ENCODE results near the gene COX11.
A peak's percentile ranks its signal among the peaks of the same experiment; 100 is the strongest.

Gene COX11

DNA sequence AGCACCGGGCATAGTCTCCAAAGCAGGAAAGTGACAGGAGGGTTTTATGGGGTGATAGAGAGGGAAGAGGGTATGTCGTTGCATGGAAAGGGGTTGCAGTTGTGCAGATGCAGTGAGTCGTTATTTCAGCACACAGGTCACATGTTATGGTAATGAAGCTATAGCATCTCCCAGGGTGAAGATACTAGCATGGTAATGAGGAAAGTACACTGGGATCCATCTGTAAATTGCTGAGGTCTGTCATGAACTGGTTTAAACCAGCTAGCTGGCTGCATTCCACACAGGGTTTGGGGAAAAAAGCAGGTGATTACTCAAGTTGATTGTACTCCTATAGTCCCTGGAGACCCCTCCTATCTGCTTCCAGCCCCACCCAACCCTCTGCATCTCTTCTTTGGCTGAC lies 11.7 kb downstream of the COX11 start:
- DNase-seq, result no peak

DNA sequence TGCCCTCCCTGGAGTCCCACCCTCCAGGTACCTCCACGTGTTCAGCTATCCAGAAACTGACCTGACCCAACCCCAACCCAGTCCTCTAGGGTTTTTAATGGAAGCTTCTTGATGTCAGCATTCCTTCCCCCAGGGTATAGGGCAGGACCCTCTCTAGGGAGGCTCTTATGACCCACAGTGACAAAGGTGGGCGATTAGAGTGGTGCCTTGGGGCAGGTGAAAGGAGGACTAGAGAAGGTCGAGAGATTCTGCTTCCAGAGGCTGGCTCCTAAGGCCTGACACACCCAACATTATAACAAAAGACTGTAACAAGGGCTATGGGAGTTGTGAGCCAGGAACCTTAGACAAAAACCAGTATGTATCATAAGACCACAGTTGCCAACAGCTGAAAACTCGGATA lies 17.2 kb downstream of the COX11 start:
- no peak for DNase-seq

DNA sequence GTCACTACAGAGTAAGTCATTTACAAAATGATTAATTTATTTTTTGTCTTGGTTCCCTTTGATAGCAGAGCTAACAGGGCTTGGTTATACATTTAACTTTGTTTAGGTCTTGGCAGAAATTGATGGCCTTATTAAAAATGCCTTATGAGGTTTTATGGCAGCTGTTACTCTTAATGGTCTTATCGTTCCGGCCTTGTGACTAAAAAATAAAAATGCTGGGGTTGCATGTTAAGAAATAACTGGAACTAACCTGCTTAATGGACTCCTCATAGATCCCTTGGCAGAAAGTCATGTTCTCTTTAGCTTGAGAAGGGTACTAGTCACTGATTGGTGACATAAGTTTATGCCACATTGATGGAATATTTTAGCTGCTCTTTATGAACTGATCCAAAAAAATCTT lies 18.3 kb downstream of the COX11 start:
- no peak for DNase-seq

DNA sequence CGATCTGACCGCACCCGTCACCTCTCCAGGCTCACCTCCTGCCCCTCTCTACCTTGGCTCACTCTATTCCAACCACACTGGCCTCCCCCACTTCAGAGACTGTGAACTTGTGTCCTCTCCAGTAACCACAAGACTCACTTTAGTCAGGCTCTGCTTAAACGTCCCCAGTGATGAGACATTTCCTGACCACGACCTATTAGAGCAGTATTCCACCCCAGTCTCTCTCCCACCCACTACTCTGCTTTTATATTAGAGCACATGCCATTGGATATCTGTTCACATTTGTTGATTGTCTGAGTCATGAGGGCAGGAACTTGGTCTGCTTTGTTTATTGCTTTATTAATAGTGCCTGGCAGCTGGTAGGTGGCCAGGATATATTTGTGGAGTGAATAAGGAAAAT lies 20.1 kb downstream of the COX11 start:
- peak; percentile 40 for DNase-seq

DNA sequence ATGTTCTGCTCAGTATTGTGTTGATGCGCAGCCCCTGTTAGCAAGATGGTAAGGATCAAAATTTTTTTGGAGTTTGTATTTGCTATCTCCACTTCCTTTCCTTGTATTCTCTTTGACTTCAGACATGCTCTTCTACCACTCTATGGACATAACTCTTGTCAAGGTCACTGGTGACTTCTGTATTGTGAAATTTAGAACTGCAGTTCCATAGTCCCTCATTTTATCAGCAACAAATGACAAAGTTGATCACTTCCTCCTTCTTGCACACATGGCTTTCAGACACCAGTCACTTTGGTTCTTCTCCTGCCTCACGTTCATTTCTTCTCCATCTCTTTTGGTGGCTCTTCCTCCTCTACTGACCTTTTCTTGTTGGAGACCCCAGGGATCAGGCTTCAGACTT lies 21.1 kb downstream of the COX11 start:
- DNase-seq, result peak; percentile 71

DNA sequence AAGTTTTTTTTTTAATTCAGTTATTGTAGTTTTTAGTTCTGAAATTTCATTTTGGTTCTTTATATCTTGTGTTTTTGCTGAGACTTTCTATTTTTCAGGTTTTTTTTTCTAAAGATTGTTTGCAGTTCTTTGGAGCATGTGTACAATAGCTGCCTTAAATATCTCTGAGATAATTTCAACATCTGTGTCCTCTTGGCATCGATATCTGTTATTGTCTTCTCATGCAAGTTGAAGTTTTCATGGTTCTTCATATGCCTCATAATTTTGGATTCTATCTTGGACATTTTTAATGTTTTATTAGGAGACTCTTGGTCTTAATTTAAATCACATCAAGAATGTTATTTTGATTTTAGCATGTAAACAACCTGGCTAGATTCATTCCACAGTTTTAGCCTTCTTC lies 22.8 kb downstream of the COX11 start:
- peak; percentile 21 for DNase-seq

DNA sequence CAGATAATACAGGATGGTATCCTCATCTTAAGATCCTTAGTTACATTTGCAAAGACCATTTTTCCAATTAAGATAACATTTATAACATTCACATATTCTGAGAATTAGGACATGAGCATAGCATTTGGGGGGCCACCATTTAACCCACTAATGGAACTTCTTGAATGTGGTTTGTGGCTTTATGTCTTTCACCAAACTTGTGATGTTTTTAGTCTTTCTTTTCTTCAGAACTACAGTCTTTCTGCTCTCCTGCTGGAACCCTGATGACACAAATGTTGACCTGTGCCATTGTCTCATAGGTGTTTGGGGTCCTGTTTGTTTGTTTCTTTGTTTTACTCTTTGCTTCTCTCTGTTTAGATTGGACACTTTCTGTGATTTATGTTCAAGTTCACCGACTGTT lies 23.2 kb downstream of the COX11 start:
- peak; percentile 42 for DNase-seq

DNA sequence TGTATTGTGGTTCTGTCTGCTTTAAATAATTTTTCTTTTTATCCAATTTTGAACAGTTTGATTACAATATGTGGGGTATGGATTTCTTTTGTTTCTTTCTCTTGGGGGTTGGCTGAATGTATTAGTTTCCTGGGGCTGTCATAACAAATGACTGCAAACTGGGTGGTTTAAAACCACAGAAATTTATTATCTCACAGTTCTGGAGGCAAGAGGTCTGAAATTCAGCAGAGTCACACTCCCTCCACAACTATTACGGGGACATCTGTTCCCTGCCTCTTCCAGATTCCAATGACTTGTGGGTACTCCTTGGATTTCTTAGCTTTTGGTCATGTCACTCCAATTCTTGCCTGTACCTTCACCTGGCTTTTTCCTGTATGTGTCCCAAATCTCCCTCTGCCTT lies 23.7 kb downstream of the COX11 start:
- DNase-seq, result peak; percentile 80

DNA sequence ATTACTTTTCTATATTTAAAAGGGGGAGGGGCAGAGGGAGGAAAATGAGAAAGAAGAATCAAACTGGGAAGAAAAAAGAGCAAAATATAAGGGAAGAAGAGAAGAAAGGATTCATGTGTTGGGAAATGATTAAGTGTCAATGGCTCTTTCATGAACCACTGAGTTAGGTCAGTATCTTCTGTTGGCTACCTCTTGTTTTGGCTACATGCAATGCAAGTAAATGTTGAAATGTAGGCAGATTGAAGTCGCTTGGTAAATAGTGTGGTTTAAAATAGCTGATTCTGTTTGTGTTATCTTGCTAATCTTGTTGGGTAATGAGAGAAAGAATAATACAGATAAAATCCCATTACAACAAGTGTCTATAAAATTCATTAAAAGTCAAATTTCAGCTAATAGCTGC lies 27.2 kb downstream of the COX11 start:
- DNase-seq, result no peak

DNA sequence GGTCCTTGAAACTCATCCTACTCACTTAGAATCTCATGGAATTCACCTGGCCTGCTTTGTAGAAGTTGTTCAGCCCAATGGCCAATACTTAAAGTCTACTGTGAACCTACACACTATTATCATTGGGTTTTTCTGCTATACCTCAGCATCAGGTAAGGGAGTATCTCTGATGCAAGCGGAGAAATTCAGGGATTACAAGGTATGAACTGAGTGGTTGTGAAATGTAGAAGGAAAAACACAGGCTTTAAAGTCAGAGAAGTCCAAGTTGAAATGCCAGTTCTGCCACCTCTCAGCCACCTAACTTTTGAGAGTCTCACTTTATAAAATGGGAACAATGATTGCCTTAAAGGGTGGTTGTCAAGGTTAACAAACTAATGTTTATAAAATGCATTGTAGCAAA lies 31.0 kb downstream of the COX11 start:
- DNase-seq, result no peak

DNA sequence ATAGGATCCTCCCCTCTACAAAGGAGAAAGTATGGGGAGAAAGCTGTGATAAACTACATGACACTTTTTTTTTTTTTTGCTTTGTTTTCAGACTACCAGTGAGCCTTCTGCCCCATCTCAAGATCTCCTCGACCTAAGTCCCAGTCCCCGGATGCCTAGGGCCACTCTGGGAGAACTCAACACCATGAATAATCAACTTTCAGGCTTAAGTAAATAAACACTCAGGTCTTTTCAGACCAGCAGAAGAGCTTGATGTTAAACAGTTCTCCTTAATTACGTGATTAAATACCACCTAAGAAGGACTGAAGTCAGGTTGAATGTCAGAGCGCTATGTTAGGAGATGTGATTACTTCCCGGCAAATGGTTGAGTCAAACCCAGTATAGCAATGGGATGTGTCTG lies 31.4 kb downstream of the COX11 start:
- DNase-seq, result no peak

DNA sequence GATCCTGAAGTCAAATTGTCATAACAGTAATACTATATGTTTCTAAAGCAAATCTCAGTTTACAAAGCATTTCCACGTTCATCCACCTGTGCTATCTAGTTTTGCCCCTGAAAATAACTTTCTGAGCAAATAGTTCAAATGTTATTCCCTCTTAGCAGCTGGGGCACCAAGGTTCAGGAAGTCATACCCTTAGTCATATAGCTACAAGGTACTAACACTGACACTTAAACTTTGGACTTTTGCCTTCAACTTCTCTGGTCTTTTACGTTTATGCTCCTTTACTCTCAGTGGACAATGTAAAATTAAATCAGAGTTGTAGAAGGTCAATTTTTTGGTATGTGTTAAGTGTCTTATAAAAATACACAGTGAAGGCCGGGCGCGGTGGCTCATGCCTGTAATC lies 33.0 kb downstream of the COX11 start:
- DNase-seq, result no peak

DNA sequence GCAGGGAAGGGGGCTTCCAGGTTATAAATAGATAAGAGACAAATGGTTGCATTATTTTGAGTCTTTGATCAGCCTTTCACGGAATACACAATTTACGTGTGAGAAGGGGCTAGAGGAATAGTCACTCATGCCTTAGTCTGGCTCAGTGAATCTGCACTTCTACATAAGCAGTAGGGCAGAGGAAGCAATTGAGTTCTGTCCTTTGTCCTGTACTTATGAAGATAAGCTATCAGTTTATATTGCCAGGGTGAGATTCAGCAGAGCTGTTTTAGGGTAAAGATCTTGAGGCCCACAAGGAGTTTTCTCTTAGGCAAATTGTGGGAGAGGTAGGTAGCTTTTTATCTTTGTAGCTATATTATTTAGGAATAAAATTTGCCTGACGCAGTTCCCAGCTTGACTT lies 34.5 kb downstream of the COX11 start:
- no peak for DNase-seq

DNA sequence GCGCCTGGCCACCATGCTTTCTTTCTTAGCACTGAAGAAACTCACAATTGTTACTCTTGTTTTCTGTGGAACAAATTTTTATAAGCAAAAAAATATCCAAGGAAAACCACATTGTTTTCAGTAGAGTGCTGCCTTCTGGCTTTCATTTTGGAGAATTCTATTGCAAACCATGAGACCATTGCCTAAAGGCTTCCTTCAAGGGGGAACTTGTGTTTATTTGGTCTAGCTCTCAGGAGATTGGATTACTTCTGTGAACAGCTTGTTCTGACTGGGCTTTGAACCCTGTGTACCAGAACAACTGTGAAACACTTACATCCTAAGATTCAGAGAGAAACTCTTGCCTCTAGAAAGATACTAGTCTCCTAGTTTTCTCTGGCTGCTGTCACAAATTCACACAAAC lies 35.7 kb downstream of the COX11 start:
- DNase-seq, result no peak

DNA sequence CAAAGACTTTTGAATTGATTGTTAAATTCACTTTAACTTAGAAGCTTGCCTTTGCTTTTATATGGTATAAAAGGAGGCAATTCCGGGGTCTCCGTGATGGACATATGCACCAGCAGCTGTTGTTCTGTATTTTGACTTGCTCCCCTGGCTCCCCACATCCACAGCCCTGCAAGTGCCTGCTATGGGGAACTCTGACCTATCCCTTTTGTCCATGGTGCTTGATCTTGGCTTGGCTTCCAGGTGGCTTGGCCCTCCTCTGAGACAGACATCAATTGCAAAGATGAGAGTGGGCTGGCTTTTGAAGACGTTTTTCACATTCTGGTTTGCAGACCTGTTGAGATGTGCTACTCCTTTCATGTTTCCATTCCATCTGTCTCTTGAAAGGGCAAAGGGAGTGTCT lies 40.9 kb downstream of the COX11 start:
- DNase-seq, result no peak

DNA sequence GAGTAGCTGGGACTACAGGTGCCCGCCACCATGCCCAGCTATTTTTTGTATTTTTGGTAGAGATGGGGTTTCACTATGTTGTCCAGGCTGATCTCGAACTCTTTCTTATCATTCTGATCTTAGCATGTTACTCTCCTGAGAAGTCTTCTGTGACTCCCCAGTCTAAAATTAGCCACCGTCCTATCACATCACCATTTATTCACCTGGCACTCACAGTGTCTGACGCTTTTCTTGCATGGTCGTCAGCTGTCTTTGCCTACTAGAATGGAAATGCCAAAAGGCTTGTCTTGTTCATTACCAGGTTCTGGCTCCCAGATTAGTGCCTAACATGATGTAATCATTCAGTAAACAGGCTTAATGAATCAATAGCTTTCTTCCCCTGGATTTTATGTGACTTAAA lies 44.0 kb downstream of the COX11 start:
- no peak for DNase-seq

DNA sequence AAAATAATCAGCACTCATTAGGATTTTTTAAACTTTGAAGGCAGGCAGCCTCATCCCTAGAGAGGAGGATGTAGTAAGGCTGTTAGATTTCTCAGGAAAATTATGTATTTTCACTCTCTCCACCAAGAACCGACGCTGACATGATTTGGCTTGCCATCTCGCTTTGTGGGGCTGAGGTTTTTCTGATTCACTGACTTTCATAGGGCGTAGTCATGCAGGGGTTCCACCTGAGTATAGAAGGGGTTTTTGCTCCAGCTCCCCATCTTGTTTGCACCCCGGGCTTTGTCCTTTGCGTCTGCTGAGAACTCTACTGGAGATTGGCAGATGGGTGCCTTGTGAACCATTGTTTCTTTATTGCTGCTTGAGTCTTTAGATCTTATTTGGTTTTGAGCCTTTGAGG lies 47.6 kb downstream of the COX11 start:
- DNase-seq, result no peak

DNA sequence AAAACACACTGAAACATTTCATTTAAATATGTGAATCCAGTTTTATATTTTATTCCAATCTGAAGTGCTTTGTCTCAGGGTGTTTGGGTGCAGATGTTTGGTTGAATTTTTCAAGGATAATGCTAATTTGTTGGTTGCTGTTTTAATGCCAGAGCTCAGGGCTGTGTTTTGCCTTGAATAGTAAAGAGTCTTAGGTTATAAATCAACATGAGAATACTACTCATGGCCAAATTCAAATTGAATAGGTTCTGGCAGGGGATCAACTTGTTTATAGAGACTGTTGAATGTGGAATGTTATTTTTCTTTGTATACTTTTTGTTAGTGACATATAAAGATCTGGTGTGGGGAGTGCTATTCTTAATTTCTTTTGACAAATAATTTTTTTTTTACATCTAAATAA lies 49.0 kb downstream of the COX11 start:
- no peak for DNase-seq

DNA sequence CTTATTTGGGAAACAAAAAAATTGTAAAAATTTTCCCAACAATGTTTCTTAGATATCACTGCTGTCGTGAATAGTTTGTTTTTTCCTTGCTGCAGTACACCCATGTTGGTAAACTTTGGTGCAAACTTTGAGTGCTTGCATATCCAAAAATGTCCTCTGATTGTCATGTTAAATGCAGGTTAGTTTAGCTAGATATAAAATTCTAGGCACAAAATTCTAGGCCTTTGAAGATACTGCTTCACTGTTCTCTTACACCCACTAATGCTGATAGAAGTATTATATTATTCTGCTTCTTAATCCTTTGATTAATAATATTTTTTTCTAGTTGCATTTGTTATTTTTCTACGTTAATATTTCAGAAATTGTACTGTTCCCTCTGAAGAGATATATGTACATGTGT lies 51.7 kb downstream of the COX11 start:
- DNase-seq, result no peak
